ENCODE measurements around the gene ZFAND4.

GRCh38 chr10:45566415-45566814 is 106.2 kb downstream of the ZFAND4 start:
- TF ChIP-seq ZNF23 (tag by site-specific recombination; IDR thresholded peaks at IDR 0.05; ENCODE audit: borderline replicate concordance) (no peak), ZBTB17 (tag by site-specific recombination; IDR thresholded peaks at IDR 0.05) (no peak), ZNF274 (IDR thresholded peaks at IDR 0.05; ENCODE audit: low read length) (no peak), ZNF274 (tag by site-specific recombination; IDR thresholded peaks at IDR 0.05; ENCODE audit: borderline replicate concordance) (no peak), ZBTB7A (tag by site-specific recombination; IDR thresholded peaks at IDR 0.05; ENCODE audit: low read depth) (no peak), ZNF768 (tag by site-specific recombination; IDR thresholded peaks at IDR 0.05) (no peak), ZBTB49 (tag by site-specific recombination; IDR thresholded peaks at IDR 0.05; ENCODE audit: low read depth) (no peak), ZNF544 (tag by site-specific recombination; IDR thresholded peaks at IDR 0.05) (no peak), ZBTB1 (tag by site-specific recombination; IDR thresholded peaks at IDR 0.05) (no peak), ZNF701 (tag by site-specific recombination; IDR thresholded peaks at IDR 0.05) (no peak), ZFP3 (tag by site-specific recombination; IDR thresholded peaks at IDR 0.05; ENCODE audit: low read depth) (no peak)
- TF ChIP-seq, protein P1, sequence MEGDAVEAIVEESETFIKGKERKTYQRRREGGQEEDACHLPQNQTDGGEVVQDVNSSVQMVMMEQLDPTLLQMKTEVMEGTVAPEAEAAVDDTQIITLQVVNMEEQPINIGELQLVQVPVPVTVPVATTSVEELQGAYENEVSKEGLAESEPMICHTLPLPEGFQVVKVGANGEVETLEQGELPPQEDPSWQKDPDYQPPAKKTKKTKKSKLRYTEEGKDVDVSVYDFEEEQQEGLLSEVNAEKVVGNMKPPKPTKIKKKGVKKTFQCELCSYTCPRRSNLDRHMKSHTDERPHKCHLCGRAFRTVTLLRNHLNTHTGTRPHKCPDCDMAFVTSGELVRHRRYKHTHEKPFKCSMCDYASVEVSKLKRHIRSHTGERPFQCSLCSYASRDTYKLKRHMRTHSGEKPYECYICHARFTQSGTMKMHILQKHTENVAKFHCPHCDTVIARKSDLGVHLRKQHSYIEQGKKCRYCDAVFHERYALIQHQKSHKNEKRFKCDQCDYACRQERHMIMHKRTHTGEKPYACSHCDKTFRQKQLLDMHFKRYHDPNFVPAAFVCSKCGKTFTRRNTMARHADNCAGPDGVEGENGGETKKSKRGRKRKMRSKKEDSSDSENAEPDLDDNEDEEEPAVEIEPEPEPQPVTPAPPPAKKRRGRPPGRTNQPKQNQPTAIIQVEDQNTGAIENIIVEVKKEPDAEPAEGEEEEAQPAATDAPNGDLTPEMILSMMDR (tag by site-specific recombination; IDR thresholded peaks at IDR 0.05): no peak

All from HEK293 (cell line).